Measurements from ENCODE around the gene NUDCD2.

NUDCD2 gene

DNA sequence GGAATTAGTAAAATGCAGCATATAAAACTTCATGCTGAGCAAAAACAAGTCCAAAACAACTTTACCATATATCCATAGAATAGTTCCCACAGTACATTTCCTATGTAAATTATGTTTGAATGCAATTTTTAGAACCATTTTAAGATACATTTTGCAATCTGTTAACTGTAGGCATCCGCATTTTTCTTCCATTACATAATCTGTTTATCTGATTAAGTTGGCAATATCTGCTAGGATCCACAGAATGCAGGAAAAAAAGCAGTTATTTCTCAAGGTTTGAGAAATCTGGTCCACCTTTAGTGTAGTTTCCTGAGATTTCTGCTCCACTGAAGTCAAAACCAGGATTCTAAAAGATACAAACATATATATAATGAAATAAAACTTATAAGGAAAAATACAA is 6.2 kb downstream of the NUDCD2 start:
- H3K4me3 ChIP-seq (replicated peaks; ENCODE audit: low read depth, low read length): no peak overlapping the region
- H3K27me3 ChIP-seq (replicated peaks; ENCODE audit: control insufficient read depth, insufficient read depth, low read length): no peaks in the 10 kb centered on the region
- TF ChIP-seq, protein P1, sequence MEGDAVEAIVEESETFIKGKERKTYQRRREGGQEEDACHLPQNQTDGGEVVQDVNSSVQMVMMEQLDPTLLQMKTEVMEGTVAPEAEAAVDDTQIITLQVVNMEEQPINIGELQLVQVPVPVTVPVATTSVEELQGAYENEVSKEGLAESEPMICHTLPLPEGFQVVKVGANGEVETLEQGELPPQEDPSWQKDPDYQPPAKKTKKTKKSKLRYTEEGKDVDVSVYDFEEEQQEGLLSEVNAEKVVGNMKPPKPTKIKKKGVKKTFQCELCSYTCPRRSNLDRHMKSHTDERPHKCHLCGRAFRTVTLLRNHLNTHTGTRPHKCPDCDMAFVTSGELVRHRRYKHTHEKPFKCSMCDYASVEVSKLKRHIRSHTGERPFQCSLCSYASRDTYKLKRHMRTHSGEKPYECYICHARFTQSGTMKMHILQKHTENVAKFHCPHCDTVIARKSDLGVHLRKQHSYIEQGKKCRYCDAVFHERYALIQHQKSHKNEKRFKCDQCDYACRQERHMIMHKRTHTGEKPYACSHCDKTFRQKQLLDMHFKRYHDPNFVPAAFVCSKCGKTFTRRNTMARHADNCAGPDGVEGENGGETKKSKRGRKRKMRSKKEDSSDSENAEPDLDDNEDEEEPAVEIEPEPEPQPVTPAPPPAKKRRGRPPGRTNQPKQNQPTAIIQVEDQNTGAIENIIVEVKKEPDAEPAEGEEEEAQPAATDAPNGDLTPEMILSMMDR (IDR thresholded peaks at IDR 0.05; ENCODE audit: insufficient read depth, low read length, poor library complexity, severe bottlenecking): no peak
- no peaks in the 10 kb centered on the region; the same call in none of the 2 replicates for H3K36me3 ChIP-seq (ENCODE audit: control insufficient read depth, insufficient read depth, low read length)
- DNase-seq (ENCODE audit: extremely low read depth, insufficient read length): no peak

DNA sequence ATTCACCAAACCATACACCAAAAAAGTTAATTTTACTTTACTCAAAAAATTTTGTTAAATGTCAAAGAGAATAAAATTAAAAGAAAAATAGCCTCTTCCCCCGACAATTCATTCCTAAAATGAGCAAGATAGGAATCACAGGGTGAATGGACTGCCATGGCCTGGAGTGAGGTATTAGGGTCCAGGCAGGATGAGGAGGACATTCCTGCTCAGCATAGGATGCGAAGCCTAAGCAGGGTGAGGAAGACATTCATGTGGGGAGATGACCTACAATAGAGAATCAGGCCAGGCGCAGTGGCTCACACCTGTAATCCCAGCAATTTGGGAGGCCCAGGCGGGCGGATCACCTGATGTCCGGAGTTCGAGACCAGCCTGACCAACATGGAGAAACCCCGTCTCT is 8.4 kb downstream of the NUDCD2 start:
- Histone ChIP-seq H3K27me3 (replicated peaks; ENCODE audit: control insufficient read depth, insufficient read depth, low read length) (no peaks in the 10 kb centered on the region), H3K4me3 (replicated peaks; ENCODE audit: low read depth, low read length) (no peak overlapping the region), H3K36me3 (ENCODE audit: control insufficient read depth, insufficient read depth, low read length) (no peaks in the 10 kb centered on the region; the same call in none of the 2 replicates)
- TF ChIP-seq, protein P1 (IDR thresholded peaks at IDR 0.05; ENCODE audit: insufficient read depth, low read length, poor library complexity, severe bottlenecking): no peak
- DNase-seq (ENCODE audit: extremely low read depth, insufficient read length): no peak

DNA sequence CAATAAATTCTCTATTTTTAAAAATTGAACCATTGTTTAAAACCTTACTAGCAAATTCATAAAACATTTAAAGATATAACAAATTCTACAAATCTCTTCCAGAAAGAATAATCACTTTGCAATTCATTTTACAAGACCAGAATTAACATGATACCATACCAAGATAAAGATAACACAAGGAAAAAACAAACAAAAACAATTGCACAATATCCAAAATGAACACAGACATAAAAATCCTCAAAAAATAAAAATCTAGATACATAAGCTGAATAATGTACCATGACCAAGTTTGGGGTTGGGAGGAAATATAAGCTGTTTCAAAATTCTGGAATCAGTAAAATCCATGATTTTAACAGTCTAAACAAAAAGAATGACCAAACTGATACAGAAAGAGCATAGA is 11.4 kb downstream of the NUDCD2 start:
- no peak overlapping the region for H3K4me3 ChIP-seq (replicated peaks; ENCODE audit: low read depth, low read length)
- TF ChIP-seq, protein P1 (IDR thresholded peaks at IDR 0.05; ENCODE audit: insufficient read depth, low read length, poor library complexity, severe bottlenecking): no peak
- no peak for DNase-seq (ENCODE audit: extremely low read depth, insufficient read length)
- H3K36me3 ChIP-seq (ENCODE audit: control insufficient read depth, insufficient read depth, low read length): peaks cover 1% of the 10 kb centered on the region
- no peaks in the 10 kb centered on the region for H3K27me3 ChIP-seq (replicated peaks; ENCODE audit: control insufficient read depth, insufficient read depth, low read length)

DNA sequence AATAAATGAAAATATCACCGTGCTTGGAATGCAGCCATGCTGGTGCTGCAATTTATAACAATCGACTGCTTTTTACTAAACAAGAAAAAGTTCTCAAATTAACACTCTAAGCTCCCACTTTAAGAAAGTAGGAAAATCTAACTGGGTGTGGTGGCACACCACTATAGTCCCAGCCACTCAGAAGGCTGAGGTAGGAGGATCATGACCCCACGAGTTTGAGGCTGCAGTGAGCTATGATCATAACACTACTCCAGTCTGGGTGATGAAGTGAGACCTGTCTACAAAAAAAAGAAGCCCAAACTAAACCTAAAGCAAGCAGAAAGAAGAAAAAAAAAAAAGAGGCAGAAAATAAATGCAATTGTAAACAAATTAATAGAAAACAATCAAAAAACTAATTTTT is 12.0 kb downstream of the NUDCD2 start:
- no peak overlapping the region for H3K4me3 ChIP-seq (replicated peaks; ENCODE audit: low read depth, low read length)
- TF ChIP-seq, protein P1 (IDR thresholded peaks at IDR 0.05; ENCODE audit: insufficient read depth, low read length, poor library complexity, severe bottlenecking): no peak
- DNase-seq (ENCODE audit: extremely low read depth, insufficient read length): no peak
- H3K36me3 ChIP-seq (ENCODE audit: control insufficient read depth, insufficient read depth, low read length): peaks cover 1% of the 10 kb centered on the region
- no peaks in the 10 kb centered on the region for H3K27me3 ChIP-seq (replicated peaks; ENCODE audit: control insufficient read depth, insufficient read depth, low read length)

DNA sequence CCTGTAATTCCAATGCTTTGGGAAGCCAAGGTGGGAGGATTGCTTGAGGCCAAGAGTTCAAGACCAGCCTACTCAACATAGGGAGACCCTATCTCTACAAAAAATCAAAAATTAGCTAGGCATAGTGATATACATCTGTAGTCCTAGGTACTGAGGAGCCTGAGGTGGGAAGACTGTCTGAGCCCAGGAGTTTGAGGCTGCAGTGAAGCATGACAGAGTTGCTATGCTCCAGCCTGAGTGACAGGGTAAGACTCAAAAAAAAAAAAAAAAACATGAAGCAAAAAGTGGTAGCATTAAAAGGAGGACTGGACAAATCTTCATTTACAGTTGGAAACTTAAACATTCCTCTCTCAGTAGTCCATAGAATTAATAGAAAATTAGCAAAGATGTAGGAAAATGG is 12.7 kb downstream of the NUDCD2 start:
- Histone ChIP-seq H3K4me3 (replicated peaks; ENCODE audit: low read depth, low read length) (no peak overlapping the region), H3K36me3 (ENCODE audit: control insufficient read depth, insufficient read depth, low read length) (peaks cover 3% of the 10 kb centered on the region), H3K27me3 (replicated peaks; ENCODE audit: control insufficient read depth, insufficient read depth, low read length) (no peaks in the 10 kb centered on the region)
- DNase-seq (ENCODE audit: extremely low read depth, insufficient read length): no peak
- TF ChIP-seq, protein P1 (IDR thresholded peaks at IDR 0.05; ENCODE audit: insufficient read depth, low read length, poor library complexity, severe bottlenecking): no peak

DNA sequence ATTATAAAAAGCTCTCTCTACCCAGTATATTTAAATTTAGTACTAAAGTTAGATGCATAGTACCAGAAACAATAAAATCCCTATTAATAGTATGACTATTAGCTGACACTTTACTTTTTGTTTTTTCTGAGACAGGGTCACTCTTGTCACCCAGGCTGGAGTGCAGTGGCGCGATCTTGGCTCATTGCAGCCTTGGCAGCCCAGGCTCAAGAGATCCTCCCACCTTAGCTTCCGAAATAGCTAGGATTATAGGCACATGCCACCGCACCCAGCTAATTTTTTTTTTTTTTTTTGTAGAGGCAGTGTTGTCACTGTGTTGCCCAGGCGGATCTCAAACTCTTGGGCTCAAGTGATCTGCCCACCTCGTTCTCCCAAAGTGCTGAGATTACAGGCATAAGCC is 14.6 kb downstream of the NUDCD2 start:
- TF ChIP-seq, protein P1 (IDR thresholded peaks at IDR 0.05; ENCODE audit: insufficient read depth, low read length, poor library complexity, severe bottlenecking): no peak
- Histone ChIP-seq H3K27me3 (replicated peaks; ENCODE audit: control insufficient read depth, insufficient read depth, low read length) (no peaks in the 10 kb centered on the region), H3K36me3 (ENCODE audit: control insufficient read depth, insufficient read depth, low read length) (peaks cover 6% of the 10 kb centered on the region), H3K4me3 (replicated peaks; ENCODE audit: low read depth, low read length) (no peak overlapping the region)
- no peak for DNase-seq (ENCODE audit: extremely low read depth, insufficient read length)
